GM19328 (cell line): ENCODE data around the gene ATP13A3.
"Not testable (repeated sequence)": the region's sequence is repeated elsewhere in the genome, so short reads cannot be mapped to it uniquely, and the experiment has no call there.

Source experiments
- ATAC-seq: cut with Tn5 transposase; IDR thresholded peaks from one replicate; pipeline ENCODE4 v1.9.1; 2021; ENCODE audit warnings: mild to moderate bottlenecking, moderate library complexity; ENCODE audit not compliant: unreplicated experiment

Gene ATP13A3

DNA sequence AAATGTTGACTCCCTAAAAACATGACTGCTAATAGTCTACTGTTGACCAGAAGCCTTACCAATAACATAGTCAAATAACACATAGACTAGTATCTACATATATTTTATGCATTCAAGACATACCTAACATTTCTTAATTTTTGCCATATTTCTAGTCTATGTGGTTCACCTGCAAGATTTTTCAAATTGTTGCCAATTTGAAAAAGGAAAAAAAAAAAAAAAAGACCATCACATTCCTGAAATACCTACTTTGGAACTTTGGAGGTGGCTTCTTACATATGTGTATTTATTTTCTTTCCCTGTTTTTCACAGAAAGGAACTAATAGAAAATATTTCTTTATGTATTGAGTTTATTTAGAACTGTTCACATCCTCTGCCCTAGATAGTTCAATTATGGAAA is 13.4 kb upstream of the ATP13A3 start:
- no peak for ATAC-seq

DNA sequence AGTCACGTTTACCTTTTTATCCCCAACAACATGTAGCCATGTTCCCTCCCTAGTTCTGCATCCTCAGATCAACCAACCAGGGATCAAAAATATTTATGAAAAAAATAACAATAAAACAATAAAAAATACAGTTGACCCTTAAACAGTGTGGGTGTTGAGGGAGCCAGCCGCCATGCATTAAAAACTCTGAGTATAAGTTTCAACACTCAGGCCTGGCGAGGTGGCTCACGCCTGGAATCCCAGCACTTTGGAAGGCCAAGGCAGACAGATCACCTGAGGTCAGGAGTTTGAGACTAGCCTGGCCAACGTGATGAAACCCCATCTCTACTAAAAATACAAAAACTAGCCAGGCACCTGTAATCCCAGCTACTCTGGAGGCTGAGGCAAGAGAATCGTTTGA is 12.7 kb upstream of the ATP13A3 start:
- ATAC-seq, result not testable (repeated sequence)

DNA sequence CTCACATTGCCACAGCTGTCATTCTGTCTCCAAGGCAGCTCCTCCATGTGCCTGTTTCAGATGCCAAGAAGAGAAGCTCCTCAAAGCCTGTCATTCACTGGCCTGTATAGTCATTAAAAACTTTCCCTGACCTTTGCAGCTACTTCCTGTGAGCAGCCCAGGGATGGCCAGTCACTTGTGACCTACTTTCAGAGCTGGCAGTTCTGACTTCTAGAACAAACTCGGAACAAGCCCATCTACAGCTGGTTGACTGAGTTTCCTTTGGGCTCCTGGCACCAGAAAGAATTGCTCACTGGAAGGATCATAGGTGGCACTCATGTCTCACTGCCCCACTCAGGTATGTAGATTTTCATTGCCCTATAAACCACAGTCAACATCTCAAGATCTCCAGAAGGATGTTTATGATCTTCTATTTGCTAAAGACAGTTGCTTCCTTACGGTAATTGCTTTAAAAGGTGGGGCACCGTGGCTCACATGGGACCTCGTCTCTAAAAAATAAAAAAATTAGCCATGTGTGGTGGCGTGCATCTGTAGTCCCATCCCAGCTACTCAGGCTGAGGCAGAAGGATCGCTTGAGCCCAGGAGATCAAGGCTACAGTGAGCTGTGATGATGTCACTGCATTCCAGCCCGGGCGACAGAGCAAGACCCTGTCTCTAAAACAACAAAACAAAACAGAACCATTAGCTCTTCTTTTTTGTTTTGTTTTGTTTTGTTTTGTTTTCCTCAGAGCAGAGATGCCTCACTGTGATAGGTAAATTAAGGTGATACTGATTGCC is 11.2 kb upstream of the ATP13A3 start:
- ATAC-seq, result no peak

DNA sequence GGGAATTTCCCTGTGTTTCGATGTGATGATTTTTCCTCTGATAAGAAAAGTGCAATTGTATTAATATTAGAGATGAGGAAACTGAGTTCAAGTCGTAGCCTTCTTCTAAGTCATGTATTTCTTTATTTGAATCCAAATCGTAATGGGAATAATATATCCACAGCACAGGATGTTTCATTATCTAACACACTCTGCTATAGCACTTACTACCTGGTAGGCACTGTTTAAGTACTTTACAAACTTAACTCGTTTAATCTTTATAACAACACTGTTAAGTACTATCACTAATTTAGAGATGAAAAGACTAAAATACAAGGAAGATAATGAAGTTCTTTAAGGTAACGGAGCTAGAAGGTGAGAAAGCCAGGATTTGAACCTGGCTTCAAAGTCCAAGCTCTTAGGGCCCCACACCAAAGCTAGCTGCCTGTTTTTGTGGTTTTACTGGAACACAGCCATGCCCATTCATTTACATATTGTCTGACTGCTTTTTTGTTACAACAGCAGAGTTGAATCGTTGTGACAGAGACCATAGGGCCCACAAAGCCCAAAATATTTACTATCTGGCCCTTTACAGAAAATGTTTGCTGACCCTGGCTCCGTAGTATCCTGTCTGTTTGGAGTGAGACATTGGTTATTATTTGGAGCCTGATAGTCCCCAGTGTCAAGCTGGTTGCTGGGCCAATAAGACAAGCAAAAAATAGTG is 9.6 kb upstream of the ATP13A3 start:
- ATAC-seq, result no peak

GRCh38 chr3:194494951-194495374 is 8.2 kb upstream of the ATP13A3 start:
- ATAC-seq, result no peak

DNA sequence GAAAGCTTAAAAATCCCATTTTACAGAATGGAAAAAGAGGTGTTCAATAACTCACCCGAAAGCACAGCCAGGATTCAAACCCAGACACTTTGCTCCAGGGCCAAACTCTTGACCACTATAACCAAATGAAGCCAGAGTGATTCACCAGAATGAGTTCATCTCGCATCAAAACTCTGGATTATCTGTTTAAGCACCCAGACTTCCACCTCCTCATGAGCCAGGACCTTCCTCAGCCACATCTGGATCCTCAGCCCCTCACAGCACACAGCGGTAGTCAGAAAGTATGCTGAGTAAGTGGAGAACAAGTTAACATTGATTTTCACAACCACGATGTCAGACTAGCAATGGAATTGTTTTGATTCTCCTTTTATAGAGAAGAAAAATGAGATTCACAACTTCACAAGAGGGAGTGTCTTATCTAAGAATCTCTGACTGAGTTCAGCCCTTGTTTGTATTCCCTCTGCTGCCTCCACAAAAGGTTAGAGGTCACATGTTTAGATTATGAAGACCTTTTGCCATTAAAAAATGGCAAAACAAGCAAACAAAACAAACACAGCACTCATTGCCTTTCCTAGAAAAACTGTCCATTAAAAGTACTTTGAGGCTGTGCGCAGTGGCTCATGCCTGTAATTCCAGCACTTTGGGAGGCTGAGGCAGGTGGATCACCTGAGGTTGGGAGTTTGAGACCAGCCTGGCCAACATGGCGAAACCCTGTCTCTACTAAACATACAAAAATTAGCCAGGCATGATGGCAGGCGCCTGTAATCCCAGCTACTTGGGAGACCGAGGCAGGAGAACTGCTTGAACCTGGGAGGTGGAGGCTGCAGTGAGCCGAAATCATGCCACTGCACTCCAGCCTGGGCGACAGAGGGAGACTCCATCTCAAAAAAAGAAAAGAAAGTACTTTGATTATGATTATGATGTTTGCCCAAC is 7.5 kb upstream of the ATP13A3 start:
- not testable (repeated sequence) for ATAC-seq

- no peak for ATAC-seq
Measured at GRCh38 chr3:194492001-194492400, 5.2 kb upstream of the ATP13A3 start.

DNA sequence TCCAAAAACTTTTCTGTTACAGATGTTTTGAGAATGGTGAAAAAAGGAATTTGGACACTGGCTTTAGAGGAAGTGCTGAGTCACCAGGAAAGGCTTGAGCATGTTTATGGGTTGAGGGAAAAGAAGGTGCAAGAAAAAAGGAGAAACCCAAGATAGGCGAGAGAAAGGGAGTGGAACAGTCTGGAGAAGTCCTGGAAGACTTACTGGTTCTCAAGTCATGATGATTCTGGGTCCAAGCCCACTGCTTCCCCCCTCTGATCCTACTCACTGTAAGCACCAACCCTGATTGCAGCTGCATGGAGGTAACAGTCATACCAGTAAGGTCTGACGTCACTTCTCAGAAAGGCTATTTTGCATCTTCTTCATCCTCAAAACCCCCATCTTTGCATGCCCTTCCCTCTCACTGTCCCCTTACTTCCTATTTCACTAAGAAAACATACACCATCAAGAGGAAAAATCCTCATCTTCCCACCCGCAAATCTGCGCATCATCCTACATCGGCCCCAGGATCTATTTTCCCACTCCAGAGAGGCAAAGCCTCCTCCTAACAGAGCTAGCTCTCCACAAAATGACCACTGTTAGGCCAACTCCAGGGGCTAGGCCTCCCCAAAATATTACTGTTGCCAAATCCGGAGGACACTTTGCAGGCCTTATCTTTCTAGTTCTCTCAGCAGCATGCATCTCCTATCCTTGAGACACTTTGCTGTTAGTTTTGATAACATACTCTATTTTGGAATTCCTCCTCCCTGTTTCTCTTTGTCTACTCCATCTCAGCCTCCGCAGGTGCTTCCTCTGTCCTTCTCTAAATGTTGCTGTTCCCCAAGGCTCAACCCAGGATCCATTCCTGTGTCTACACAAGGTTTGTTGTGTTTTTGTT is 3.2 kb upstream of the ATP13A3 start:
- ATAC-seq, result peak; percentile 25

DNA sequence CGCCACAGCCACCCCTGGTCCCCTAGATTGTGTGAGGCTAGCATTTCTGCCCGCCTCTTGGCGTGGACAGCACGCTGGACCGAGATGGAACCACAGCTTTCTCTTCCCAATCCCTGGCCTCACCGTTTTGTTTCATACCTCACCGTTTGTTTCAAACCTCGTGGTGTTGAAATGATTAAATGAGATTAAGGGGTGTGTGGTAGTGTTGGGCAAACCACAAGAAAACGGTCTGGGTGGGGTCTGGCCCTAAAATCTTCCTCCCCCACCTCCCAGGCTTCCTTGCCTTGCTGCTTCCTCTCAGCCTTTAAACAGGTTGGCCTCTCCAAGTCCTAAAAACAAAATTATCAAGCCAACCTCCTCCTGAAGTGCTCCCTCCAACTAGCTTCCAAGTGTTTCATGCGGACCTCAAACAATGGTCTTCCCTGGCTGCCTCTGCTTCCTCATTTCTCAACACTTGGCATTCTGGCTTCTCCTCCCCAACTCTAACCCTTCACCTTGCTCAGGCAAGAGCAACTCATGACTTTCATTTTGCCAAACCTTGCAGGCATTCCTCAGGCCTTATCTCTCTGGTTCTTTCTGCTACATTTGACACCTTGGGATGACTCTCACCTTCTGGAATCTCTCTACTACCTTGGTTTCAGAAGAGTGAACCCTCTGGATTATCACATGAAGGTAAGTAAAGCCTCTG is 1.4 kb upstream of the ATP13A3 start:
- no peak for ATAC-seq

DNA sequence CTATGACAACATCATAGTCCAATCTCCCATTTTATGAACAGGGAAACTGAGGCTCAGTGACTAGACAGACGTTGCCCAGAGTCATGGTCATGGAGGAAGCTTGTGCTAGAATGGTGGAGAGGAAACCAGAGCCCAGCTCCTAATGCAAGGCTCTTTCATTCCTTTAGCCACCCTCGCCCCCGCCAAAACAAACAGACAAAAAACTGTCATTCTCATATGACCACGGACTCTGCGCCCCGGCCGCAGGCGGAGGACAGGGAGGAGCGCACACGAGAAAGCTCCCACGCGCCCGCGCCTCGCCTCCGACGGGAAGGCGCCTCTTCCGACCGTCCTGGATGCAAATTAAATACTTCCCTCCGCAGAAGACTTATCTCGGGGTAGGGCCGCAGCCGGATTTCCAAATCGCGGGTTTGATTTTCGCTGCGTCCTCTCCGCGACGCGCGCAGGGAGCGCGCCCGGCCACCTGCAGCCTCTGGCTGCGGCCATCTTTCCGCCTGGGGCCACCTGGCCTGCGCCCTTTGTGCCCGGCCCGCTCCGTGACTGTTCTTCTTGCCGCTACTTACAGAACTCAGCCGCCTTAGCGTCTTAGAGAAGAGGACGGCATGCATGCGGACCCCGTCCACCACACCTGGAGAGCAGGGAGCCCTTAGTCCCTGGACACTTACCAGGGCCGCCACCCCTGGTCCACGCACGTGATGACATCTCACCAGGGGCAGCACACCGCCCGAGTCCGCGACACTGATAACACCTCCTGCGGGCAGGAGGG is 670 bp upstream of the ATP13A3 start:
- no peak for ATAC-seq

DNA sequence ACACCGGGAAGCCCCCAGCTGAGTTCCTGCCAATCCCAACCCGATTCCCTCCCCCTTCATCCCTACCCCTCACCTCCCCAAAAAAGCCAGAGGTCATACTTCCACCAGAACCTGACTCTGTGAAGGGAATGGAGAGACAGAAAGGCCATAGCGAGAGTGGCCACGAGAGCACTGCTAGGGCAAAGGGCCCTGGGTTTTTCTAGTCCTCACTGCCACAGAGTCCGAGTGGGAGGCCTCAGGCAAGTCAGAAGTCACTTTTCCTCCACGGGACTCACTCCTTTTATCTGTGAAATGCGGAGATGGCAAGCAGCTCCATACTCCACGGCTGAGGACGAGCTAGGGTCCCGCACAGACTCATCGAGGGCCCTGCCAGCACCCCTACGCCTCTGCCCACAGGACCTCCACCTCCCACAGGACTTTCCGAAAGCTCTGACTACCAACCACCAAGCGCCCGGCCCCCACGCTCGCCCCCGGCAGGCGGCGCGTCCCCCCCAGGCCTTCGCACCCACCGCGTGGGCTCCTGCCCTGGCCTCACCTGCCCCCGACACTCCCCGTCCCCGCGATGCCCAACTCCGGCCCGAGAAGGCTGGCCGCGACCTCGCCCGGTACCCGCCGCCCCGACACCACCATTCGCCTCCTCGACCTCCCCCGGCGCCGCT is 792 bp downstream of the ATP13A3 start:
- peak; percentile 11 for ATAC-seq

GRCh38 chr3:194485468-194485880 is 1.3 kb downstream of the ATP13A3 start:
- no peak for ATAC-seq

DNA sequence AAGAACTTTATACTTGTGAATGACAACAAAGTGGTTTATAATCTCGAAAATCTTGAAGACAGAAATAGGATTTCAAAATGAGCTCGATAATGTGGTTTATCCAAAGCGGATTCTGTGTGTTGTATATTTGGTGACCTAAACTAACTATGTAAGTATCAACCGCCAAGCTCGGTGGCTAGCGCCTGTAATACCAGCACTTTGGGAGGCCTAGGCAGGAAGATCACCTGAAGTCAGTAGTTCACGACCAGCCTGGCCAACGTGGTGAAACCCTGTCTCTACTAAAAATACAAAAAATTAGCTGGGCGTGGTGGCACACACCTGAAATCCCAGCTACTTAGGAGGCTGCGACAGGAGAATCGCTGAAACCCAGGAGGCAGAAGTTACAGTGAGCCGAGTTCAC is 2.2 kb downstream of the ATP13A3 start:
- no peak for ATAC-seq

- ATAC-seq, result no peak
Measured at GRCh38 chr3:194483850-194484249, 3.0 kb downstream of the ATP13A3 start.

DNA sequence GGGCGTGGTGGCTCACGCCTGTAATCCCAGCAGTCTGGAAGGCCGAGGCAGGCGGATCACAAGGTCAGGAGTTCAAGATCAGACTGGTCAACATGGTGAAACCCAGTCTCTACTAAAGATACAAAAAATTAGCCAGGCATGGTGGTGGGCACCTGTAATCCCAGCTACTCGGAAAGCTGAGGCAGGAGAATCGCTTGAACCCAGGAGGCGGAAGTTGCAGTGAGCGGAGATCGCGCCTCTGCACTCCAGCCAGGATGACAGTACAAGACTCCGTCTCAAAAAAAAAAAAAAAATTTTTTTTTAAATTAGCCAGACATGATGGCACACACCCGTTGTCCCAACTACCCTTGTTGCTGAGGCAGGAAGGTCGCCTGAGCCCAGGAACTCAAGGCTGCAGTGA is 4.0 kb downstream of the ATP13A3 start:
- ATAC-seq, result not testable (repeated sequence)

DNA sequence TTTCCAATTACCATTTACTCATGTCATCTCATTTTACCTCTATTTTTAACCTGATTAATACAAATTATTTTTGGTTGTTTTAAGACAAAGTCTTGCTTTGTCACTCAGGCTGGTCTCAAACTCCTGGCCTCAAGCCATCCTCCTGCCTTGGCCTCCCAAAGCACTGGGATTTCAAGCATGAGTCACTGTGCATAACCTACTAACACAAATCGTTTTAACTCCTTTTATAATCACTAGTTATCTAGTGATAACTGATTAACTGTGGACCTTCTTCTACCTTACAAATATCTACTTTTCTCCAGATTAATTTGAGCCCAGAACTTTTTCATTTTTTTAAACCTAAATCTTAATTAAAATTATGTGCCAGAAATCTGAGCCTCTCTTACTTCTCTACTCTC is 4.6 kb downstream of the ATP13A3 start:
- no peak for ATAC-seq

- ATAC-seq, result no peak
Measured at GRCh38 chr3:194481525-194482195, 5.1 kb downstream of the ATP13A3 start.

- no peak for ATAC-seq
Measured at GRCh38 chr3:194481103-194481502, 5.7 kb downstream of the ATP13A3 start.
